ENCODE data around the gene TMEM132D.

Gene TMEM132D

GRCh38 chr12:129676411-129676810 is 227.4 kb downstream of the TMEM132D start:
- no peak for DNase-seq (ENCODE audit: insufficient read length)
- TF ChIP-seq POLR2A (IDR thresholded peaks at IDR 0.05; ENCODE audit: low read depth, low read length) (no peak), POLR2AphosphoS5 (IDR thresholded peaks at IDR 0.05; ENCODE audit: low read depth, low read length) (no peak), TAF1 (IDR thresholded peaks at IDR 0.05; ENCODE audit: borderline replicate concordance, low read depth, low read length) (no peak)
- FAIRE-seq, result no peak

GRCh38 chr12:129675947-129676346 is 227.9 kb downstream of the TMEM132D start:
- FAIRE-seq (no peak), DNase-seq (ENCODE audit: insufficient read length) (no peak)
- TF ChIP-seq TAF1 (IDR thresholded peaks at IDR 0.05; ENCODE audit: borderline replicate concordance, low read depth, low read length), result no peak
- no peak for TF ChIP-seq POLR2A (IDR thresholded peaks at IDR 0.05; ENCODE audit: low read depth, low read length)
- TF ChIP-seq POLR2AphosphoS5 (IDR thresholded peaks at IDR 0.05; ENCODE audit: low read depth, low read length), result no peak

- no peak for TF ChIP-seq TAF1 (IDR thresholded peaks at IDR 0.05; ENCODE audit: borderline replicate concordance, low read depth, low read length)
- no peak for TF ChIP-seq POLR2A (IDR thresholded peaks at IDR 0.05; ENCODE audit: low read depth, low read length)
- no peak for TF ChIP-seq POLR2AphosphoS5 (IDR thresholded peaks at IDR 0.05; ENCODE audit: low read depth, low read length)
- FAIRE-seq (no peak), DNase-seq (ENCODE audit: insufficient read length) (no peak)
Observed at GRCh38 chr12:129675496-129675895, 228.3 kb downstream of the TMEM132D start.

- TF ChIP-seq POLR2A (IDR thresholded peaks at IDR 0.05; ENCODE audit: low read depth, low read length), result no peak
- no peak for TF ChIP-seq TAF1 (IDR thresholded peaks at IDR 0.05; ENCODE audit: borderline replicate concordance, low read depth, low read length)
- TF ChIP-seq POLR2AphosphoS5 (IDR thresholded peaks at IDR 0.05; ENCODE audit: low read depth, low read length), result no peak
- FAIRE-seq, result no peak
- DNase-seq (ENCODE audit: insufficient read length), result no peak
Observed at GRCh38 chr12:129673806-129674205, 230.0 kb downstream of the TMEM132D start.

GRCh38 chr12:129672110-129672509 is 231.7 kb downstream of the TMEM132D start:
- no peak for DNase-seq (ENCODE audit: insufficient read length)
- FAIRE-seq, result no peak
- no peak for TF ChIP-seq POLR2A (IDR thresholded peaks at IDR 0.05; ENCODE audit: low read depth, low read length)
- TF ChIP-seq TAF1 (IDR thresholded peaks at IDR 0.05; ENCODE audit: borderline replicate concordance, low read depth, low read length), result no peak
- TF ChIP-seq POLR2AphosphoS5 (IDR thresholded peaks at IDR 0.05; ENCODE audit: low read depth, low read length), result no peak

GRCh38 chr12:129670256-129670920 is 233.4 kb downstream of the TMEM132D start:
- TF ChIP-seq POLR2AphosphoS5 (IDR thresholded peaks at IDR 0.05; ENCODE audit: low read depth, low read length) (no peak), POLR2A (IDR thresholded peaks at IDR 0.05; ENCODE audit: low read depth, low read length) (no peak), TAF1 (IDR thresholded peaks at IDR 0.05; ENCODE audit: borderline replicate concordance, low read depth, low read length) (no peak)
- no peak for FAIRE-seq
- DNase-seq (ENCODE audit: insufficient read length), result no peak

- no peak for DNase-seq (ENCODE audit: insufficient read length)
- TF ChIP-seq TAF1 (IDR thresholded peaks at IDR 0.05; ENCODE audit: borderline replicate concordance, low read depth, low read length) (no peak), POLR2AphosphoS5 (IDR thresholded peaks at IDR 0.05; ENCODE audit: low read depth, low read length) (no peak), POLR2A (IDR thresholded peaks at IDR 0.05; ENCODE audit: low read depth, low read length) (no peak)
- no peak for FAIRE-seq
Observed at GRCh38 chr12:129665414-129665813, 238.4 kb downstream of the TMEM132D start.

- no peak for FAIRE-seq
- TF ChIP-seq TAF1 (IDR thresholded peaks at IDR 0.05; ENCODE audit: borderline replicate concordance, low read depth, low read length) (no peak), POLR2A (IDR thresholded peaks at IDR 0.05; ENCODE audit: low read depth, low read length) (no peak), POLR2AphosphoS5 (IDR thresholded peaks at IDR 0.05; ENCODE audit: low read depth, low read length) (no peak)
Observed at GRCh38 chr12:129662234-129662633, 241.6 kb downstream of the TMEM132D start.

GRCh38 chr12:129660946-129661345 is 242.9 kb downstream of the TMEM132D start:
- no peak for DNase-seq (ENCODE audit: insufficient read length)
- TF ChIP-seq POLR2A (IDR thresholded peaks at IDR 0.05; ENCODE audit: low read depth, low read length) (no peak), POLR2AphosphoS5 (IDR thresholded peaks at IDR 0.05; ENCODE audit: low read depth, low read length) (no peak)
- FAIRE-seq, result no peak

More at GRCh38 chr12:129662234-129662633, 241.6 kb downstream of the TMEM132D start:
- no peak for DNase-seq (ENCODE audit: insufficient read length)

- no peak for TF ChIP-seq POLR2AphosphoS5 (IDR thresholded peaks at IDR 0.05; ENCODE audit: low read depth, low read length)
- no peak for TF ChIP-seq TAF1 (IDR thresholded peaks at IDR 0.05; ENCODE audit: borderline replicate concordance, low read depth, low read length)
- TF ChIP-seq POLR2A (IDR thresholded peaks at IDR 0.05; ENCODE audit: low read depth, low read length), result no peak
- FAIRE-seq (no peak), DNase-seq (ENCODE audit: insufficient read length) (no peak)
Observed at GRCh38 chr12:129659961-129660622, 243.7 kb downstream of the TMEM132D start.

GRCh38 chr12:129657179-129657578 is 246.6 kb downstream of the TMEM132D start:
- FAIRE-seq (no peak), DNase-seq (ENCODE audit: insufficient read length) (no peak)
- no peak for TF ChIP-seq POLR2AphosphoS5 (IDR thresholded peaks at IDR 0.05; ENCODE audit: low read depth, low read length)
- TF ChIP-seq TAF1 (IDR thresholded peaks at IDR 0.05; ENCODE audit: borderline replicate concordance, low read depth, low read length), result no peak
- TF ChIP-seq POLR2A (IDR thresholded peaks at IDR 0.05; ENCODE audit: low read depth, low read length), result no peak

- TF ChIP-seq TAF1 (IDR thresholded peaks at IDR 0.05; ENCODE audit: borderline replicate concordance, low read depth, low read length) (no peak), POLR2AphosphoS5 (IDR thresholded peaks at IDR 0.05; ENCODE audit: low read depth, low read length) (no peak), POLR2A (IDR thresholded peaks at IDR 0.05; ENCODE audit: low read depth, low read length) (no peak)
- DNase-seq (ENCODE audit: insufficient read length) (no peak), FAIRE-seq (no peak)
Observed at GRCh38 chr12:129651951-129652350, 251.9 kb downstream of the TMEM132D start.

Measured in GM12892 (cell line).